Measurements from ENCODE around the gene CNGB1.
"Not testable (repeated sequence)": the region's sequence is repeated elsewhere in the genome, so short reads cannot be mapped to it uniquely, and the experiment has no call there.

The CNGB1 gene

GRCh38 chr16:57943381-57943780 lies 27.5 kb downstream of the CNGB1 start:
- H3K27me3 ChIP-seq (ENCODE audit: control insufficient read depth, insufficient read depth, low read length); H3K4me1 ChIP-seq (ENCODE audit: control insufficient read depth, insufficient read depth, low read length); H3K36me3 ChIP-seq (ENCODE audit: control insufficient read depth, insufficient read depth, low read length); H3K27ac ChIP-seq (ENCODE audit: low read depth, low read length); H3K4me3 ChIP-seq (ENCODE audit: low read length); H3K9ac ChIP-seq (ENCODE audit: low read length): not testable (repeated sequence)

GRCh38 chr16:57941901-57942300 lies 29.0 kb downstream of the CNGB1 start:
- not testable (repeated sequence) for H3K36me3 ChIP-seq (ENCODE audit: control insufficient read depth, insufficient read depth, low read length); H3K27me3 ChIP-seq (ENCODE audit: control insufficient read depth, insufficient read depth, low read length); H3K4me1 ChIP-seq (ENCODE audit: control insufficient read depth, insufficient read depth, low read length); H3K9ac ChIP-seq (ENCODE audit: low read length); H3K27ac ChIP-seq (ENCODE audit: low read depth, low read length); H3K4me3 ChIP-seq (ENCODE audit: low read length)

GRCh38 chr16:57941016-57941664 lies 29.8 kb downstream of the CNGB1 start:
- no peak overlapping the region for H3K27ac ChIP-seq (ENCODE audit: low read depth, low read length)
- no peaks in the 10 kb centered on the region for H3K27me3 ChIP-seq (ENCODE audit: control insufficient read depth, insufficient read depth, low read length)
- H3K36me3 ChIP-seq (ENCODE audit: control insufficient read depth, insufficient read depth, low read length): no peaks in the 10 kb centered on the region
- H3K9ac ChIP-seq (ENCODE audit: low read length): no peak overlapping the region
- H3K4me3 ChIP-seq (ENCODE audit: low read length): no peak overlapping the region
- H3K4me1 ChIP-seq (ENCODE audit: control insufficient read depth, insufficient read depth, low read length): no peaks in the 10 kb centered on the region

- no peak overlapping the region for H3K4me3 ChIP-seq (ENCODE audit: low read length)
- no peaks in the 10 kb centered on the region for H3K36me3 ChIP-seq (ENCODE audit: control insufficient read depth, insufficient read depth, low read length)
- no peaks in the 10 kb centered on the region for H3K4me1 ChIP-seq (ENCODE audit: control insufficient read depth, insufficient read depth, low read length)
- no peaks in the 10 kb centered on the region for H3K27me3 ChIP-seq (ENCODE audit: control insufficient read depth, insufficient read depth, low read length)
- no peak overlapping the region for H3K9ac ChIP-seq (ENCODE audit: low read length)
- no peak overlapping the region for H3K27ac ChIP-seq (ENCODE audit: low read depth, low read length)
These were observed 30.5 kb downstream of the CNGB1 start for GRCh38 chr16:57940382-57940966.

- no peaks in the 10 kb centered on the region for H3K36me3 ChIP-seq (ENCODE audit: control insufficient read depth, insufficient read depth, low read length)
- no peak overlapping the region for H3K27ac ChIP-seq (ENCODE audit: low read depth, low read length)
- H3K27me3 ChIP-seq (ENCODE audit: control insufficient read depth, insufficient read depth, low read length): no peaks in the 10 kb centered on the region
- no peak overlapping the region for H3K4me3 ChIP-seq (ENCODE audit: low read length)
- no peaks in the 10 kb centered on the region for H3K4me1 ChIP-seq (ENCODE audit: control insufficient read depth, insufficient read depth, low read length)
- H3K9ac ChIP-seq (ENCODE audit: low read length): no peak overlapping the region
These were observed 31.1 kb downstream of the CNGB1 start for GRCh38 chr16:57939872-57940224.

GRCh38 chr16:57938936-57939871 lies 31.7 kb downstream of the CNGB1 start:
- no peak overlapping the region for H3K4me3 ChIP-seq (ENCODE audit: low read length)
- no peaks in the 10 kb centered on the region for H3K27me3 ChIP-seq (ENCODE audit: control insufficient read depth, insufficient read depth, low read length)
- no peaks in the 10 kb centered on the region for H3K36me3 ChIP-seq (ENCODE audit: control insufficient read depth, insufficient read depth, low read length)
- H3K27ac ChIP-seq (ENCODE audit: low read depth, low read length): no peak overlapping the region
- H3K9ac ChIP-seq (ENCODE audit: low read length): no peak overlapping the region
- no peaks in the 10 kb centered on the region for H3K4me1 ChIP-seq (ENCODE audit: control insufficient read depth, insufficient read depth, low read length)

- Histone ChIP-seq H3K9ac (ENCODE audit: low read length) (no peak overlapping the region), H3K36me3 (ENCODE audit: control insufficient read depth, insufficient read depth, low read length) (no peaks in the 10 kb centered on the region), H3K27ac (ENCODE audit: low read depth, low read length) (no peak overlapping the region), H3K4me1 (ENCODE audit: control insufficient read depth, insufficient read depth, low read length) (no peaks in the 10 kb centered on the region), H3K27me3 (ENCODE audit: control insufficient read depth, insufficient read depth, low read length) (no peaks in the 10 kb centered on the region), H3K4me3 (ENCODE audit: low read length) (no peak overlapping the region)
These were observed 32.4 kb downstream of the CNGB1 start for GRCh38 chr16:57938484-57938883.

GRCh38 chr16:57937861-57938260 lies 33.1 kb downstream of the CNGB1 start:
- no peaks in the 10 kb centered on the region for H3K36me3 ChIP-seq (ENCODE audit: control insufficient read depth, insufficient read depth, low read length)
- H3K4me1 ChIP-seq (ENCODE audit: control insufficient read depth, insufficient read depth, low read length): no peaks in the 10 kb centered on the region
- no peak overlapping the region for H3K4me3 ChIP-seq (ENCODE audit: low read length)
- no peak overlapping the region for H3K9ac ChIP-seq (ENCODE audit: low read length)
- H3K27ac ChIP-seq (ENCODE audit: low read depth, low read length): no peak overlapping the region
- H3K27me3 ChIP-seq (ENCODE audit: control insufficient read depth, insufficient read depth, low read length): no peaks in the 10 kb centered on the region

- H3K4me1 ChIP-seq (ENCODE audit: control insufficient read depth, insufficient read depth, low read length): no peaks in the 10 kb centered on the region
- H3K4me3 ChIP-seq (ENCODE audit: low read length): no peak overlapping the region
- no peaks in the 10 kb centered on the region for H3K36me3 ChIP-seq (ENCODE audit: control insufficient read depth, insufficient read depth, low read length)
- no peaks in the 10 kb centered on the region for H3K27me3 ChIP-seq (ENCODE audit: control insufficient read depth, insufficient read depth, low read length)
- no peak overlapping the region for H3K27ac ChIP-seq (ENCODE audit: low read depth, low read length)
- H3K9ac ChIP-seq (ENCODE audit: low read length): no peak overlapping the region
These were observed 35.0 kb downstream of the CNGB1 start for GRCh38 chr16:57935904-57936303.

- Histone ChIP-seq H3K36me3 (ENCODE audit: control insufficient read depth, insufficient read depth, low read length) (no peaks in the 10 kb centered on the region), H3K9ac (ENCODE audit: low read length) (no peak overlapping the region), H3K4me3 (ENCODE audit: low read length) (no peak overlapping the region), H3K4me1 (ENCODE audit: control insufficient read depth, insufficient read depth, low read length) (no peaks in the 10 kb centered on the region), H3K27ac (ENCODE audit: low read depth, low read length) (no peak overlapping the region), H3K27me3 (ENCODE audit: control insufficient read depth, insufficient read depth, low read length) (no peaks in the 10 kb centered on the region)
These were observed 40.4 kb downstream of the CNGB1 start for GRCh38 chr16:57930533-57930932.

GRCh38 chr16:57929250-57929649 lies 41.7 kb downstream of the CNGB1 start:
- H3K4me3 ChIP-seq (ENCODE audit: low read length): no peak overlapping the region
- no peaks in the 10 kb centered on the region for H3K36me3 ChIP-seq (ENCODE audit: control insufficient read depth, insufficient read depth, low read length)
- no peak overlapping the region for H3K27ac ChIP-seq (ENCODE audit: low read depth, low read length)
- no peaks in the 10 kb centered on the region for H3K4me1 ChIP-seq (ENCODE audit: control insufficient read depth, insufficient read depth, low read length)
- no peak overlapping the region for H3K9ac ChIP-seq (ENCODE audit: low read length)
- H3K27me3 ChIP-seq (ENCODE audit: control insufficient read depth, insufficient read depth, low read length): no peaks in the 10 kb centered on the region

- Histone ChIP-seq H3K27me3 (ENCODE audit: control insufficient read depth, insufficient read depth, low read length) (no peaks in the 10 kb centered on the region), H3K4me1 (ENCODE audit: control insufficient read depth, insufficient read depth, low read length) (no peaks in the 10 kb centered on the region), H3K36me3 (ENCODE audit: control insufficient read depth, insufficient read depth, low read length) (no peaks in the 10 kb centered on the region), H3K4me3 (ENCODE audit: low read length) (no peak overlapping the region), H3K27ac (ENCODE audit: low read depth, low read length) (no peak overlapping the region), H3K9ac (ENCODE audit: low read length) (no peak overlapping the region)
These were observed 44.9 kb downstream of the CNGB1 start for GRCh38 chr16:57926041-57926440.

Data from rectal smooth muscle tissue (tissue), 1 donor.